Measurements from ENCODE around the gene NOXO1. TPM values are rescaled to one million over a fixed set of nuclear protein-coding genes. Genes with fewer than 3 reads are reported as not detected.

Gene NOXO1
- total and polyA plus RNA-seq, 9 of the 15 experiments (the other 6 are each of a cell fraction or from before 2014, with no cell fraction given) = not detected

GRCh38 chr16:1984347-1985225 lies 3.3 kb upstream of the NOXO1 start (continued):
- TF ChIP-seq, protein P1, sequence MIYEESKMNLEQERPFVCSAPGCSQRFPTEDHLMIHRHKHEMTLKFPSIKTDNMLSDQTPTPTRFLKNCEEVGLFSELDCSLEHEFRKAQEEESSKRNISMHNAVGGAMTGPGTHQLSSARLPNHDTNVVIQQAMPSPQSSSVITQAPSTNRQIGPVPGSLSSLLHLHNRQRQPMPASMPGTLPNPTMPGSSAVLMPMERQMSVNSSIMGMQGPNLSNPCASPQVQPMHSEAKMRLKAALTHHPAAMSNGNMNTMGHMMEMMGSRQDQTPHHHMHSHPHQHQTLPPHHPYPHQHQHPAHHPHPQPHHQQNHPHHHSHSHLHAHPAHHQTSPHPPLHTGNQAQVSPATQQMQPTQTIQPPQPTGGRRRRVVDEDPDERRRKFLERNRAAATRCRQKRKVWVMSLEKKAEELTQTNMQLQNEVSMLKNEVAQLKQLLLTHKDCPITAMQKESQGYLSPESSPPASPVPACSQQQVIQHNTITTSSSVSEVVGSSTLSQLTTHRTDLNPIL (CRISPR knock-in tag; IDR thresholded peaks at IDR 0.05) = no peak
- TF ChIP-seq CBFA2T3 (IDR thresholded peaks at IDR 0.05) (no peak), CHCHD3 (CRISPR knock-in tag; IDR thresholded peaks at IDR 0.05) (no peak), TAF15 (IDR thresholded peaks at IDR 0.05; ENCODE audit: low read depth, low read length) (no peak), POLR2AphosphoS5 (IDR thresholded peaks at IDR 0.05; ENCODE audit: control insufficient read depth, insufficient read depth, low read depth, low read length) (no peak), PATZ1 (CRISPR knock-in tag; IDR thresholded peaks at IDR 0.05; ENCODE audit: borderline replicate concordance) (no peak), HMGN3 (IDR thresholded peaks at IDR 0.05; ENCODE audit: borderline replicate concordance, extremely low read depth, insufficient read length, low read depth, low read length) (peak; percentile 37), TAL1 (IDR thresholded peaks at IDR 0.05) (no peak), ZNF253 (CRISPR knock-in tag; conservative IDR thresholded peaks at IDR 0.05) (no peak), PML (IDR thresholded peaks at IDR 0.05; ENCODE audit: low read length) (0 out of 2 replicates have a peak, but pooled peaks have one; percentile 3), E4F1 (CRISPR knock-in tag; IDR thresholded peaks at IDR 0.05; ENCODE audit: borderline replicate concordance) (no peak), NFIX (CRISPR knock-in tag; IDR thresholded peaks at IDR 0.05; ENCODE audit: low read depth) (no peak), GTF2A2 (tag; IDR thresholded peaks at IDR 0.05) (no peak), POLR2A (conservative IDR thresholded peaks at IDR 0.05) (no peak), SMC3 (conservative IDR thresholded peaks at IDR 0.05; ENCODE audit: insufficient read depth, low read depth, low read length) (no peak)
- TF ChIP-seq, protein P2, sequence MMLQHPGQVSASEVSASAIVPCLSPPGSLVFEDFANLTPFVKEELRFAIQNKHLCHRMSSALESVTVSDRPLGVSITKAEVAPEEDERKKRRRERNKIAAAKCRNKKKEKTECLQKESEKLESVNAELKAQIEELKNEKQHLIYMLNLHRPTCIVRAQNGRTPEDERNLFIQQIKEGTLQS (IDR thresholded peaks at IDR 0.05) = no peak
- TF ChIP-seq, protein P2 (CRISPR knock-in tag; conservative IDR thresholded peaks at IDR 0.05) = no peak

Data from K562 (cell line).